Right lobe of liver (tissue), 6 donors: ENCODE data around the gene STK16. TPM values are rescaled to one million over a fixed set of nuclear protein-coding genes. Genes with fewer than 3 reads are reported as not detected.

Experiments used
- ATAC-seq, 4 donors: fragments of 200-7000 bp; cut with Tn5 transposase; one replicate each; pipeline ENCODE4 v1.9.1; 2020; ENCODE audit warnings: mild to moderate bottlenecking in 4 of 4, moderate library complexity in 4 of 4
- DNase-seq, 3 donors: peaks; one replicate each; pipeline ENCODE4 v3.0.0-alpha.2; 2020
- H3K27ac ChIP-seq, 3 donors: fragments of 200-600 bp; one replicate each; pipeline ENCODE4 v1.8.0; 2022
- H3K27me3 ChIP-seq, 2 donors: fragments of 200-600 bp; one replicate each; pipeline ENCODE4 v1.8.0; 2022
- H3K36me3 ChIP-seq, 4 donors: fragments of 200-600 bp; sonication (generic) in 1 of 4; one replicate each; pipeline versions ENCODE4 v1.5.1 to v1.8.0; 2017 to 2022; ENCODE audit warnings: control low read depth in 1 of 4
- H3K4me1 ChIP-seq, 4 donors: fragments of 200-600 bp; sonication (generic) in 1 of 4; one replicate each; pipeline versions ENCODE4 v1.5.1 to v1.8.0; 2017 to 2022; ENCODE audit warnings: control low read depth in 1 of 4
- H3K4me3 ChIP-seq, 3 donors: fragments of 200-600 bp; one replicate each; pipeline ENCODE4 v1.8.0; 2022
- H3K9me3 ChIP-seq, 4 donors: fragments of 200-600 bp; sonication (generic) in 1 of 4; one replicate each; pipeline versions ENCODE4 v1.5.1 to v1.8.0; 2017 to 2022; ENCODE audit warnings: control low read depth in 1 of 4
- CTCF ChIP-seq, 4 donors: fragments of 200-600 bp in 3 of 4; fragments of 450-650 bp in 1 of 4; IDR thresholded peaks; one replicate each; pipeline versions ENCODE4 v1.5.1 to v1.8.0; 2016 to 2022; ENCODE audit warnings: antibody characterized with exemption in 4 of 4, mild to moderate bottlenecking in 2 of 4
- POLR2A ChIP-seq: fragments of 450-650 bp; IDR thresholded peaks from one replicate; pipeline ENCODE4 v1.6.1; 2017; ENCODE audit warnings: antibody characterized with exemption, mild to moderate bottlenecking
- WGBS: methylation state at CpG from one replicate; pipeline ENCODE4 v1.1.6; 2018; ENCODE audit warnings: low coverage, low lambda C conversion rate; ENCODE audit not compliant: insufficient coverage; ENCODE audit errors: missing lambda C conversion rate; 5-methylcytosine and 5-hydroxymethylcytosine counted together
- intact Hi-C, 2 donors: fragments of 100-400 bp; cut with DNase I; formaldehyde crosslinking; loops; one replicate each; pipeline versions ENCODE4 v1.11.2 to v1.14.1; 2022
- total RNA-seq, 6 experiments: library from RNA; depleted of rRNA in 2 of 6; stranded (reverse); fragments of >200 nt in 2 of 6; fragmentation: NEBNext Ultra II Directional in 3 of 6; extraction: Animal tissue kit (Norgen Biotek cat#: 25700) in 3 of 6; gene quantifications; one replicate each; pipeline versions ENCODE4 v1.1.0 to v1.2.4, GENCODE V29; 2016 to 2023
- donor health status: DM: no; HTN: yes; CAD: no.
- donor health status: DM: no; HTN: no; CAD: no.
- donor health status: DM: no; HTN: no; CAD: no.
- donor health status: DM: no; HTN: yes; CAD: no.
- donor health status: DM: no; HTN: yes; CAD: no.

Gene STK16
- total RNA-seq, 6 experiments from 2014 or later, result 17.7 to 28.1 (median 21.9) TPM

GRCh38 chr2:219279916-219280516, 34.7 kb downstream of the STK16 start:
- Histone ChIP-seq H3K36me3 (peaks cover 0 to 40% (median 8%) of the 10 kb centered on the region in 4 donors), H3K27ac (peak overlapping the region; percentile 95 to 100 (median 99)), H3K4me1 (peaks cover 0 to 15% (median 0%) of the 10 kb centered on the region in 4 donors), H3K4me3 (peak overlapping the region; percentile 48 to 93 (median 75)), H3K9me3 (no peaks in the 10 kb centered on the region), H3K27me3 (no peaks in the 10 kb centered on the region)
- intact Hi-C loops, result no loop called here
- 40% methylated on average over 9 of the region's 12 CpGs for WGBS
- peak in 1 of 4 donors; percentile 13 for TF ChIP-seq CTCF (IDR thresholded peaks at IDR 0.05)
- no peak for TF ChIP-seq POLR2A
- peak in 1 of 4 donors; percentile 1 for ATAC-seq
- DNase-seq, result no peak

- intact Hi-C loops, result no loop called here
- Histone ChIP-seq H3K4me3 (no peak overlapping the region), H3K36me3 (peaks cover 0 to 47% (median 10%) of the 10 kb centered on the region in 4 donors), H3K27ac (peak overlapping the region in 1 of 3 donors; percentile 99), H3K4me1 (peaks cover 0 to 15% (median 0%) of the 10 kb centered on the region in 4 donors), H3K27me3 (no peaks in the 10 kb centered on the region), H3K9me3 (no peaks in the 10 kb centered on the region)
- TF ChIP-seq POLR2A (no peak), CTCF (IDR thresholded peaks at IDR 0.05) (no peak)
- WGBS, result 80% methylated on average over 1 of the region's 4 CpGs
- ATAC-seq (no peak), DNase-seq (no peak)
These were observed 35.4 kb downstream of the STK16 start for GRCh38 chr2:219280651-219281050.

- ATAC-seq, result no peak
- Histone ChIP-seq H3K4me1 (peaks cover 0 to 15% (median 0%) of the 10 kb centered on the region in 4 donors), H3K36me3 (peaks cover 0 to 48% (median 10%) of the 10 kb centered on the region in 4 donors), H3K27ac (no peak overlapping the region), H3K27me3 (no peaks in the 10 kb centered on the region), H3K9me3 (no peaks in the 10 kb centered on the region), H3K4me3 (no peak overlapping the region)
- WGBS, result 97% methylated on average over 5 of the region's 8 CpGs
- intact Hi-C loops, result no loop called here
- no peak for DNase-seq
- no peak for TF ChIP-seq CTCF (IDR thresholded peaks at IDR 0.05)
- TF ChIP-seq POLR2A, result no peak
These were observed 36.3 kb downstream of the STK16 start for GRCh38 chr2:219281588-219281987.

- WGBS, result 84% methylated on average over 5 of the region's 5 CpGs
- ATAC-seq (no peak), DNase-seq (no peak)
- Histone ChIP-seq H3K27ac (no peak overlapping the region), H3K27me3 (no peaks in the 10 kb centered on the region), H3K4me3 (no peak overlapping the region), H3K9me3 (no peaks in the 10 kb centered on the region), H3K4me1 (peaks cover 0 to 15% (median 0%) of the 10 kb centered on the region in 4 donors), H3K36me3 (peaks cover 0 to 48% (median 10%) of the 10 kb centered on the region in 4 donors)
- TF ChIP-seq CTCF (IDR thresholded peaks at IDR 0.05), result no peak
- TF ChIP-seq POLR2A, result no peak
- intact Hi-C loops, result no loop called here
These were observed 37.1 kb downstream of the STK16 start for GRCh38 chr2:219282375-219282774.
